Endometrium (tissue), 2 donors: Measurements from ENCODE around the gene MSRB2.
"Not testable (repeated sequence)": the region's sequence is repeated elsewhere in the genome, so short reads cannot be mapped to it uniquely, and the experiment has no call there.

ENCODE experiments used
- FAIRE-seq: peaks from 2 replicates; lab custom pipeline; 2012; peaks lifted over from hg19 to GRCh38; lab: Jason Lieb, UNC
- donor health status: control.
- donor health status: control.

MSRB2 gene

DNA sequence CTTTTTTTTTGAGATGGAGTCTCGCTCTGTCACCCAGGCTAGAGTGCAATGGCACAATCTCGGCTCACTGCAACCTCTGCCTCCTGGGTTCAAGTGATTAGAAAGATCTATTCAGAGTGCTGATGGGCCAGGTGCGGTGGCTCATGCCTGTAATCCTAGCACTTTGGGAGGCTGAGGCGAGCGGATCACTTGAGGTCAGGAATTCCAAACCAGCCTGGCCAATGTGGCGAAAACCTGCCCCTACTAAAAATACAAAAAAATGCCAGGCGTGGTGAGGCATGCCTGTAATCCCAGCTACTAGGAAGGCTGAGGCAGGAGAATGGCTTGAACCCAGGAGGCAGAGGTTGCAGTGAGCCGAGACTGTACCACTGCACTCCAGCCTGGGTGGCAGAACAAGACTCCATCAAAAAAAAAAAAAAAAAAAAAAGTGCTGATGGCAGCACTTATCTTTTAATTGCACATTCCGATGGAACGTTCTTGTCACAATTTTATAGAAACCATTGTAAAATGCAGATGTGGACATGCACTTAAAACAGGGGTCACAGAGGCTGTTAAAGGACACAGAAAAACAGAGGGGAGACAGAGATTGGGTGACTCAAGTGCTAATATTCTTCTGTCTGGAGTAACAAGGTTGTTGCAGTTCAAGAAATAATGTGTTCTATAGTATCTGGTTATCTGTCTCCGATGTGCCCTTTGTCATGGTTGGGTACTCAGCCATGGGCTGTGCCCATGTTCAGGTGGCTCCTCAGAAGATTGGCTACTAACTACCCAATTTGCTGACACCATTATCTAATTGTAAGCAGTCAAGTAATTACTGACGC is 25.1 kb upstream of the MSRB2 start:
- FAIRE-seq = not testable (repeated sequence)

GRCh38 chr10:23070913-23071218 is 24.5 kb upstream of the MSRB2 start:
- FAIRE-seq = no peak

DNA sequence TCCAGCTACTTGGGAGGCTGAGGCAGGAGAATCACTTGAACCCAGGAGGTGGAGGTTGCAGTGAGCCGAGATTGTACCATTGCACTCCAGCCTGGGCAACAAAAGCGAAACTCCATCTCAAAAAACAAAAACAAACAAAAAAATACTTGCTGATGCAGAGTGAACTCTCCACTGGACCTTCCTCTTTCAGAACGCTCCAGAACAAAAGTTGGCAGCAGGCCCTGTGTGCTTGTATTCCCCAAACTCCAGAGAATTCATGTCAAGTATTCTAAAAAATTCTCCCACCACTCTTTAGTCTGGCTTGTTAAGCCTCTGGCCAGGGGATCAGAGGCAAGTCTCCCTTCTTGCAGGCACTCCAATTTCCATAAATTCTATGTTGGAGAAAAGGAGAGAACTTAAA is 22.8 kb upstream of the MSRB2 start:
- FAIRE-seq = not testable (repeated sequence)

GRCh38 chr10:23073527-23073926 is 21.9 kb upstream of the MSRB2 start:
- FAIRE-seq = no peak

GRCh38 chr10:23075672-23076071 is 19.7 kb upstream of the MSRB2 start:
- no peak for FAIRE-seq

GRCh38 chr10:23078114-23078513 is 17.3 kb upstream of the MSRB2 start:
- FAIRE-seq = no peak

- no peak for FAIRE-seq
Observed at GRCh38 chr10:23079700-23080099, 15.7 kb upstream of the MSRB2 start.

GRCh38 chr10:23080262-23080661 is 15.1 kb upstream of the MSRB2 start:
- no peak for FAIRE-seq

GRCh38 chr10:23081221-23081750 is 14.1 kb upstream of the MSRB2 start:
- no peak for FAIRE-seq

- FAIRE-seq = no peak
Observed at GRCh38 chr10:23081891-23082290, 13.5 kb upstream of the MSRB2 start.

DNA sequence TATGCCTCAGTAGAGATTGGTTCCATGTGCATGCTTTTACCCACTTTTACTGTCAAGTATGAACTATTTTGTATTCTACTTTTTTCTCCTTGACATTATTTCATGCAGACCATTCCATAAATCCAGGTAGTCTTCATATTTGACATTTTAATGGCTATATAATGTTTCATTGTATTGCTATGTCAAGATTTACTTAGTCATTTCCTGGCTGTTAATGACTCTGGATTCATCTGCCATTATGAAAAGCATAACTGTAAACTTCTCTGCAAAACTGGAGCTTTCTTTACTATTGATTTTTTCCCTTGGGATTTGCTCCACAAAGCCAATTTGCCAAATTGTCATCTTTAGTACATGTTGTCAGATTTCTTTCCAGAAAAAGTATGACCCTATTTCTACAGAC is 6.8 kb upstream of the MSRB2 start:
- FAIRE-seq = no peak

DNA sequence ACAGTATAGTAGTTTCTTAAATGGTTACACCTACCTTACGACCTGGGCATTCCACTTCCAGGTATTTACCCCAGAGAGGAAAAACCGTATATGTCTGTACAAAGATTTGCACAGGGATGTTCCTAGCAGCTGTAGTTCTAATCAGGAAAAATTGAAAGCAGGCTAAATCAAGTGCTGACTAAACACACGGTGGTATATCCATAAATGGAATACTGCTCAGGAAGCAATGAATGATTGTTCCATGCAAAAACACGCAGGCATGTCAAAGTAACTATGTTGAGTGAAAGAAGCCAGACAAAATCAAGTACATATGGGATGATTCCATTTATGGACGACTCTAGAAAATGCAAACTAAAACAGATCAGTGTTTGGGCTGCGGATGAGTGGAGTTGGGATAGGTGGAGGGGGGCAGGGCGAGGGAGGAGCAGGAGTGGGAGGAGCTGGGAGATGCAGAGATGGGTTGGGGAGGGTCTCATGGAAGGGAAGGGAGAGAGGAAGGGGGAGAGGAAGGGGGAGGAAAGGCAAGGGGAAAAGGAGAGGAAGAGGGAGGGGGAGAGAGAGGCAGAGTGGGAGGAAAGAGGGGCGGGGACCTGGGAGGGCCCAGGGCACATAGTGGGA is 484 bp upstream of the MSRB2 start:
- no peak for FAIRE-seq

DNA sequence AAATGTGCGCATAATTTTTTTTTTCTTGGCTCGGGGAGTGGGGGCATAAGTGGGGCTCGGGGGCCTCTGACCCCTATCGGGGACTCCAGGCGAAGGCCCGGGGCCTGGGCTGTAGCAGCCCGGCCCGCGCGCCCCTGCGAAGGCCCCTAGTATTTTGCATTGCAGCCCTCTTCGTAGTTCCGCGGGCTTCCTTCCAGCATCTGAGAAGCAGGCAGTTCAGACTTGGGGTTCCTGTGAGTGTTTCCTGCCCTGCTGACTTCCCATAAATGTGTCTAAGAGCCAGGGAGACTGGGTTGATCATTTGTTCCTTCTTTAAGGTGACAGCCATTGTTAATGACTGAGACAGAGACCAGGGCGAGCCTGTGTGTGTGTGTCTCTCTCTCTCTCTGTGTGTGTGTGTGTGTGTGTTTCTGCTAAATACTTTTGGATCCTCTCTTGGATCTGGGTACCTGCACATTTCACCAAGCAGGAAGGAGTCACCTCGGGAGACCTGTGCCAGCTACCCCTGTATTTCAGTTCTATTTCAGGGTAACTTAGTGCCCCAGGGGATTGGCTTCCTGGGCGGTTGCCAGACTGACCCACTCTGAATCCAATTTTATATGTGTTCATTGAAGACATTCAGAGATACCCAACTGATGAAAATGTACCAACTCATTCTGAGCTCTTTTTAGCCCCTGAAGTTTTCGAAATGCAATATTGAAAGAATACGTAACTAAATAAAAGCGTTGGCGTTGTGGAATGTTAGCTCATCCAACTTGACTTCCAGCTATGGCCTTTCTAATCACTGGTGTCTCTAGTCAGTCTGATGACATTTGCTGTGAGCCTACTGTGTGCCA is 805 bp downstream of the MSRB2 start:
- FAIRE-seq = no peak

DNA sequence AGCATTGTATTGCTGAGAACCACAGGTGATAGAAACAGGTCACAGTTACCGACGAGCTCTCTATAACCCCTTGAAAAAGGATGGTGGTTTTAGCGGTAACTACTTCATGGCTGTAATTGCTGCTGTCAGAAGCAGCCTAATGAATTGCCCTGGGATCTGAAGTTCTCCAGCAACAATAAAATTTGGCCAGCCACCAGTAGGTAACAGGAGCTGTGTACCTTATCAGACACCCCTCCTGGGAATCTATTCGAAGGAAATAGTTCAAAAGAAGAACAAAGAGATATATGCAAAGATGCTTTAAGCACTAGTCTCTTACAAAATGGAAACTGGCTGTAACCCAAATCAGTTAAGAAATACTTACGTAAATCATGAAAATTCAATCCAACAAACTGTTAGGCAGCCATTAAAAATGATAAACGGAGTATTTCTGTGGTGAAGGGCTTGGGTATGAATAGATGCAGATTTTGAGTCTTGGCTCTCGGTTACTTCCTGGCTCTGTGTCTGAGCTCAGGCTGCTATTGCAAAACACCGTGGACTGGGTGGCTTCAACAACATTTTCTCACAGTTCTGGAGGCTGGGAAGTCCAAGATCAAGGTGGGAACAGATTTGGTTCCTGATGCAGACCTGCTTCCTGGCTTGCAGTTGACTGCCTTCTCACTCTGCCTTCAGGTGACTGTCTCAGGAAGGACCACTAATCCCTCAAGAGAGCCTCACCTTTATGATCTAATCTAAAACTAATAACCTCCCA is 1.6 kb downstream of the MSRB2 start:
- no peak for FAIRE-seq

- no peak for FAIRE-seq
Observed at GRCh38 chr10:23099079-23099478, 3.7 kb downstream of the MSRB2 start.

DNA sequence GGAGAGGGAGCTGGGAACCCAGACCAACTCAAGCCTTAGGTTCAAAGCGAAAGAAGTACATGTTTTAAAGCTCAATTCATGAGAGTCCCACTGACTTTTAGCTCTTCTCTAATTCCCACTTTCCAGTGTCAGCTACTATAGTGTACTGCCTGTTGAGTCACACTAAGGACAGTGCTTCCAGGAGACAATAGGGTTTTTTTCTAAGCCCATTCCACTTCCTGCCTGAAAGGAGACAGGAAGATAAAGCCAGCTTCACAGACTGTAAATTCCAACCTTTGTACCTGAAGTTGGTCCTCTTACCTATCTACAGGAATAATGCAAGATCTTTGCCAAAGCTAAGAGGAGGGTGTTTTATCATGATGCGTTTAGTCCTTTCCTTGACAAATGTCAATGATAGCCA is 4.4 kb downstream of the MSRB2 start:
- no peak for FAIRE-seq

- FAIRE-seq = no peak
Observed at GRCh38 chr10:23100331-23101030, 5.1 kb downstream of the MSRB2 start.

DNA sequence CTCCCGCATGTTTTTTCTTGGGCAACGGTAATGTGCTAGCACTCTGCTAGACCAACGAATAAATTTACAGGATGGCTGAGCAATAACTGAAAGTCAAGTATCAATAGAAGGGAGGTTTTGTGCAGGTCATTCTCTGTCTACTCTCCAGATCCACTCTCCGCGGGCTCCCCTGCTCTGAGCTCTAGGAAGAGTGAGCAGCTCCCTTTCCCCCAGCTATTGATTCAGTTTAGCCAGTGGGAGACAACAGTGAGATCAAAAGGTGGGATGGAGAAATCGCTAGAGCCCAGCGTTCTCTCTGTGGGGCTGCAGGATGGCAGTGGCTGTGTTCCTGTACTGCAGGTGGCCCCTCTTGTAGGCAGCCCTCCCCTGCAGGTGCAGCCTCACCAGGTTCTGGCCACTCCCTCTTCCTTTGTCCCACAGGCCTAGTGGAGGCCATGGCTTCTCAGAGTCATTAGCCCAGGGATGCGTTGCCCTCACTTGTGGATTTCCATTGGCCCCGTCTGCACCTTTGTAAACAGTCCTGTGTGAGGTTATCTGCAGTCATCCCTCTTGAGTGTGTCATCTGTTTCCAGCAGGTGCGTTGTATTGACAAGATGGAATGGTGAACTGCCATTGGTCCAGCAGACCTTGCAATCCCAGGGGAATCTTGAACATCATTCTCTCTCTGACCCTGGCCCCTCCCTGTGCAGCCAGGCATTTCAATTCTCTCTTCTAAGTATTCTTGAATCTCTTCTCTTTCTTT is 11.1 kb downstream of the MSRB2 start:
- FAIRE-seq = no peak

- FAIRE-seq = no peak
Observed at GRCh38 chr10:23110722-23111516, 15.5 kb downstream of the MSRB2 start.
